ENCODE data around the gene NPTX1.

Gene NPTX1, protein sequence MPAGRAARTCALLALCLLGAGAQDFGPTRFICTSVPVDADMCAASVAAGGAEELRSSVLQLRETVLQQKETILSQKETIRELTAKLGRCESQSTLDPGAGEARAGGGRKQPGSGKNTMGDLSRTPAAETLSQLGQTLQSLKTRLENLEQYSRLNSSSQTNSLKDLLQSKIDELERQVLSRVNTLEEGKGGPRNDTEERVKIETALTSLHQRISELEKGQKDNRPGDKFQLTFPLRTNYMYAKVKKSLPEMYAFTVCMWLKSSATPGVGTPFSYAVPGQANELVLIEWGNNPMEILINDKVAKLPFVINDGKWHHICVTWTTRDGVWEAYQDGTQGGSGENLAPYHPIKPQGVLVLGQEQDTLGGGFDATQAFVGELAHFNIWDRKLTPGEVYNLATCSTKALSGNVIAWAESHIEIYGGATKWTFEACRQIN

DNA sequence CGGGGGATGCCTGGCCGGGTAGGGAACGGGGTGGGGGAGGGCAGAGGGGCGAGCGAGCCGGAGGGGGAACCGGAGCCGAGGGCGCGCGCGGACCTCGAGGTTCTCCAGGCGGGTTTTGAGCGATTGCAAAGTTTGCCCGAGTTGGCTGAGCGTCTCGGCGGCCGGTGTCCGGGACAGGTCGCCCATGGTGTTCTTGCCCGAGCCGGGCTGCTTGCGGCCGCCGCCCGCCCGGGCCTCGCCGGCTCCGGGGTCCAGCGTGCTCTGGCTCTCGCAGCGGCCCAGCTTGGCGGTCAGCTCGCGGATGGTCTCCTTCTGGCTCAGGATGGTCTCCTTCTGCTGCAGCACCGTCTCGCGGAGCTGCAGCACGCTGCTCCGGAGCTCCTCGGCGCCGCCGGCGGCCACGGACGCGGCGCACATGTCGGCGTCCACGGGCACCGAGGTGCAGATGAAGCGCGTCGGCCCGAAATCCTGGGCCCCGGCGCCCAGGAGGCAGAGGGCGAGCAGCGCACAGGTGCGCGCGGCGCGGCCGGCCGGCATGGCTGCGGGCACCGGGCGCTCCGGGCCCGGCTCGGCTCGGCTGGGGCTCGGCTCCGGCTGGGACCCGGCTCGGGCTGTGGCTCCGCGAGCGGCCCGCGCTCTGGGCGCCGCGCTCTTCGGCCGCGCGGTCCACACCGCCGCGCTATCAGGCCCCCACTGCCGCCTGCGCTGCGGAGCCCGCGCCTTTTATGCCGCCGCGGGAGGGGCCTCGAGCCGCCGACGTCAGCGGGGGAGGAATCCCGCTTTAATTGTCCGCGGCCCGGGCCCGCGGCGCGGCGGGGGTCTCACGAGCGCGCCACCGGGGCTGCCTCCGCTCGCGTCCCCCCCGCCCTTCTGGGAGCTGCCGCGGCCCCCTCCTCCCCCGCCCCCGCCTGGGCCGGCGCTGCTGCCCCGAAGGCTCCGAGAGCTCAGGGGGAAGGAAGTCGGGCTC, at the start of gene NPTX1:
NPTX1 (minus strand) TSS at position 698 of the 967 bp plus-strand sequence; CDS start at position 537, 161 bp downstream.
- peak; percentile 29 for DNase-seq
- in situ Hi-C loops (cut with MboI; ENCODE audit: low pct_unique_long_range_greater_than_20kb, low sequenced_read_pairs), result no loop called here

DNA sequence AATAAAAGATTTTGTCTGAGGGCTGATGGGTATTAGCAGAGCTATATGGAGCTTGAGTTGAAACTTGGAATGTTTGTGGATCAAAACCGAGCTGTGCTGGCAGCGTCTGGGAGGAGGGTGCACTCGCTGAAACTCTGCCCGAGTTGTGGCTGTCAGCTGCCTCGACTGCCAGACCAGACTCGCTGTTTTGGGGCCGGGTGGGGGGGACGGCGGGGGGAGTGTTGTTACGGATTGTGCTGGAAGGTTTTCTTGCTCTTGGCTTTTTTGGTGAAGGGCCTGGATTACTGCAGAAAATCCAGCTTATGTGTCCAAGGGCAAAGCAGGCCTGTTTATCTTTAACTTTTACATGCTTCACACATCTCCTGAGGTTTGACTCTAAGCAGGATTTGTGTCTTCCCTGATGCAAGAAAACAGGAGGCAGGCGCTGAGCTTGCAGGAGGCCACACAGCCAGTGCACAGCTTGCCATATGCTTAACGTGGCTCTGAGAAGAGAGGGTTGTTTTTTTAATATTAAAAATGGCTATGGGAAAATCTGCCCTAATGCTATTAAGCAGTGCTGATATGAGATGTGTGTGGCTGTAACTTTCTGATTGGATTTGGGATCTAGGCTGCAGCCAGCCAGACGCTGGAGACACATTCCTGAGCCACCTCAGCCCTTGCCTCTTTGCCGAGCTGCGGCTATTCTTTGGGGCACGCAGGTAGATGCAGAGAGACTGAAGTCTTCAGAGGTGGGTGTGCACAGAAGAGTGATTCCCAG, 47.7 kb upstream of the NPTX1 start:
- DNase-seq, result no peak
- in situ Hi-C loops (cut with MboI; ENCODE audit: low pct_unique_long_range_greater_than_20kb, low sequenced_read_pairs), result no loop called here

- DNase-seq, result no peak
- in situ Hi-C loops (cut with MboI; ENCODE audit: low pct_unique_long_range_greater_than_20kb, low sequenced_read_pairs), result no loop called here
Observed at GRCh38 chr17:80523054-80523744, 46.8 kb upstream of the NPTX1 start.

- no peak for DNase-seq
- in situ Hi-C loops (cut with MboI; ENCODE audit: low pct_unique_long_range_greater_than_20kb, low sequenced_read_pairs), result no loop called here
Observed at GRCh38 chr17:80520810-80521455, 44.5 kb upstream of the NPTX1 start.

- in situ Hi-C loops (cut with MboI; ENCODE audit: low pct_unique_long_range_greater_than_20kb, low sequenced_read_pairs), result no loop called here
- DNase-seq, result no peak
Observed at GRCh38 chr17:80519091-80519781, 42.8 kb upstream of the NPTX1 start.

DNA sequence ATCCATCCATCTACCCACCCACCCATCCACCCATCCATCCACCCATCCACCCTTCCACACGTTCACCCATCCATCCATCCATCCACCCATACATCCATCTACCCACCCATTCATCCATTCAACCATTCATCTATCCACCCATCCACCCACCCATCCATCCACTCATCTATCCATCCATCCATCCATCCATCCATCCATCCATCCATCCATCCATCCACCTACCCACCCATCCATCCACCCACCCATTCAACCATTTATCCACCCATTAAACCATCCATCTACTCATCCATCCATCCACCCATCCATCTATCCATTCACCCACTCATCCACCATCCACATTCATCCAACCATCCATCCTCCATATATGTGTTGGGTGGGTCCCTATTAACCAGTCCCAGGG, 42.0 kb upstream of the NPTX1 start:
- in situ Hi-C loops (cut with MboI; ENCODE audit: low pct_unique_long_range_greater_than_20kb, low sequenced_read_pairs), result no loop called here
- no peak for DNase-seq

GRCh38 chr17:80517641-80518040, 41.2 kb upstream of the NPTX1 start:
- DNase-seq, result no peak
- in situ Hi-C loops (cut with MboI; ENCODE audit: low pct_unique_long_range_greater_than_20kb, low sequenced_read_pairs), result no loop called here

DNA sequence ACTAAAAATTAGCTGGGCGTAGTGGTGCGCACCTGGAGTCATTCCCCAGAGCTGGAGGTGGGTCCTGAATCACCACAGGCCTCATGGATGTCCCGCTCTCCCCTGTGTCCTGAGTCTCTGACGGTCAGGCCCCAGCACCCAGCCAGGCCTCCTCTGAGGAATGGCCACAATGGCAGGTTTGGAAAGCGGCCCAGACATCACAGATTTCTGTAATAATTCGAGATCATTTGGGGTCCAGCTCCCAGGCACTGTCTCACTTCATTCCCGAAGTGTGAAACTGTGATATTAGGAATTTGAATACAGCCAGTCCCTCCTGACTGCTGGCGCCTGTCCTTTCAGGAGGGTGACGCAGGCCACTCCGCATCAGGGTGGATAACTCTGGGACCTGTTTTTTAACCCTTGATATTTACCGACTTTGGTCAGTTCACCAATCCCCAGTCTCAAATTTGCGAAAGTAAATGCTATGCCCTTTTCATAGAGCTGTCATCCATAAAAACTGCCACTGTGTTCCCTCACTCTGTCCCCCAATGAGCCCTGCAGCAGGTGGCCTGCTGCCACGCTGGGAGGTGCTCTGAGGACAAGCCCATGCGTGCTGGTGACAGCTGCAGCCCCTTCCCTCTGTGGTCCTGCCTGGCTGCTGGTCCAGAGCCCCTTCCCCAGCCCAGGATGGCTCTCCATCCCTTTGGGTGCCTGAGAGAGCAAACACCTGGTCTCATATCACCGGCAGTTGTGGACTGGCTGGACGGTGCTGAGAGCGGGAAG, 39.9 kb upstream of the NPTX1 start:
- no peak for DNase-seq

GRCh38 chr17:80513892-80514291, 37.5 kb upstream of the NPTX1 start:
- no peak for DNase-seq
- in situ Hi-C loops (cut with MboI; ENCODE audit: low pct_unique_long_range_greater_than_20kb, low sequenced_read_pairs), result no loop called here

More for the DNA sequence above, 39.9 kb upstream of the NPTX1 start:
- in situ Hi-C loops (cut with MboI; ENCODE audit: low pct_unique_long_range_greater_than_20kb, low sequenced_read_pairs), result no loop called here

- no peak for DNase-seq
- in situ Hi-C loops (cut with MboI; ENCODE audit: low pct_unique_long_range_greater_than_20kb, low sequenced_read_pairs), result no loop called here
Observed at GRCh38 chr17:80513201-80513600, 36.8 kb upstream of the NPTX1 start.

GRCh38 chr17:80512233-80512632, 35.8 kb upstream of the NPTX1 start:
- in situ Hi-C loops (cut with MboI; ENCODE audit: low pct_unique_long_range_greater_than_20kb, low sequenced_read_pairs), result no loop called here
- no peak for DNase-seq

- in situ Hi-C loops (cut with MboI; ENCODE audit: low pct_unique_long_range_greater_than_20kb, low sequenced_read_pairs), result no loop called here
- DNase-seq, result no peak
Observed at GRCh38 chr17:80511222-80512180, 35.1 kb upstream of the NPTX1 start.

- no peak for DNase-seq
- in situ Hi-C loops (cut with MboI; ENCODE audit: low pct_unique_long_range_greater_than_20kb, low sequenced_read_pairs), result no loop called here
Observed at GRCh38 chr17:80510772-80511171, 34.4 kb upstream of the NPTX1 start.

DNA sequence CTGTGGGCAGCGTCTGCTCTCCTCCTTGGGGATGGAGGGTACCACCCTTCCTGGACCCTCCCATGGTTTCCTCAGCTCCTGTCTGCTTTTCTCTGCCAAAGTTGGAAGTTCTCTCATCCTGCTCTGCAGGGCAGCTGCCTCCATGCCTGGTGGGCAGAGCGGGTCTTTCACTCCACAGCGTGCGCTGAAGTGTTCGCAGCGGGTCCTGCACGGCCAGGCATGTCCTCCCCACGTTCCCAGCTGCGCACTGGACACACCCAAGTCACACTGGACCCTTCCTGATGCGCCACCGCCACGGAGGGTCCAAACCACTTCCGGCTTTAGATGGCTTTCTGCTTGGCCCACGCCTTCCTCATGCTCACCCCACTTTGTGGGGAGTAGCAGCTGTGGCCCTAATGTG, 33.7 kb upstream of the NPTX1 start:
- in situ Hi-C loops (cut with MboI; ENCODE audit: low pct_unique_long_range_greater_than_20kb, low sequenced_read_pairs), result no loop called here
- DNase-seq, result no peak

DNA sequence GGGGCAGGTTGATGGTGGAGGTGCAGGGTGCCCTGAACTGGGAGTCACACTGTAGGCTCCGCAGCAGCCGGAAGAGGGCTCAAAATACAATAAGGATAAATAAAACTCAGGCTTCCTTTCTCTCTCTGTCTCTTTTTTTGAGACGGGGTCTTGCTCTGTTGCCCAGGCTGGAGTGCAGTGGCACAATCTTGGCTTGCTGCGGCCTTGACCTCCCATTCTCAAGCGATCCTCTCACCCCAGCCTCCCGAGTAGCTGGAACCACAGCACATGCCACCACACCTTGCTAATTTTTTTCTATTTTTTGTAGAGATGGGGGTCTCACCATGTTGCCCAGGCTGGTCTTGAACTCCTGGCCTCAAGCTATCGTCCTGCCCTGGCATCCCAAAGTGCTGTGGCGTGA, 32.9 kb upstream of the NPTX1 start:
- in situ Hi-C loops (cut with MboI; ENCODE audit: low pct_unique_long_range_greater_than_20kb, low sequenced_read_pairs), result no loop called here
- DNase-seq, result no peak

DNA sequence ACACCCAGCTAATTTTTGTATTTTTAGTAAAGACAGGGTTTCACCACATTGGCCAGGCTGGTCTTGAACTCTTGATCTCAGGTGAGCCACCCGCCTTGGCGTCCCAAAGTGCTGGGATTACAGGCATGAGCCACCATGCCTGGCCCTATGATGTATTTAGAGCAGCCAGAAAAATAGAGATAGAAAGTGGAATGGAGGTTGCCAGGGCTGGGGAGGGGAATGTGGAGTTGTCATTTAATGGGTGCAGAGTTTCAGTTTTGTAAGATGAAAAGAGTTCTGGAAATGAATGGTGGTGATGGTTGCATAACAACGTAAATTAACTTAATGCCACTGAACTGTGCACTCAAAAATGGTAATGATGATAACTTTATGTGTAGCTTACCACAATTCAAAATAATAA, 31.6 kb upstream of the NPTX1 start:
- in situ Hi-C loops (cut with MboI; ENCODE audit: low pct_unique_long_range_greater_than_20kb, low sequenced_read_pairs), result no loop called here
- no peak for DNase-seq
